Epithelial cell of esophagus (primary cell): ENCODE data around the gene OSBPL1A.

Experiments
- DNase-seq: peaks from one replicate; pipeline ENCODE4 v3.0.0; 2010; ENCODE audit warnings: low read depth
- H3K4me3 ChIP-seq: 2 replicates; pipeline ENCODE4 v1.5.1; 2011; ENCODE audit warnings: mild to moderate bottlenecking, low read length, control low read depth
- TF ChIP-seq, protein P1 (sequence below): IDR thresholded peaks from 2 replicates; pipeline ENCODE4 v1.5.1; 2011; ENCODE audit warnings: low read depth, mild to moderate bottlenecking, low read length, control low read depth, inconsistent platforms; ENCODE audit not compliant: insufficient read depth; ENCODE audit errors: missing control alignments

Gene OSBPL1A

DNA sequence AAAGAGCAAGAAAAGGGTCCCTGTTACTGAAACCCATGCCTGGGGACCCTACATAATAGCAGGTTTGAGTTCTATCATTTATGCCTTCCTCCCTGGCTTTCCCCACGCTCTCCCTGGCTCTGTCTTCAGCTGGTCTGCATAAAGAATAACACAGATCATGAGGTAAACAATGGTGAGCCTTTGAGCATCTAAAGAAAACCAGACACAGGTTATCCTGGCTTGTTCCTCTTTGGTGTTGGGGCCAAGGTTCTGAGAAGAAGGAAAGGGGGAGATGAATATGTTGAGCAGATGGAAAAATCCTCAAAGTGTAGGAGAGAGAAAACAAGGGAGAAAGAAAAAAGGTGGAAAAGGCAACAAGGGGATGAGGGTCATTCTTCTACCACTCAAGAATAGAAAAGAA, 131.5 kb downstream of the OSBPL1A start:
- DNase-seq = no peak

DNA sequence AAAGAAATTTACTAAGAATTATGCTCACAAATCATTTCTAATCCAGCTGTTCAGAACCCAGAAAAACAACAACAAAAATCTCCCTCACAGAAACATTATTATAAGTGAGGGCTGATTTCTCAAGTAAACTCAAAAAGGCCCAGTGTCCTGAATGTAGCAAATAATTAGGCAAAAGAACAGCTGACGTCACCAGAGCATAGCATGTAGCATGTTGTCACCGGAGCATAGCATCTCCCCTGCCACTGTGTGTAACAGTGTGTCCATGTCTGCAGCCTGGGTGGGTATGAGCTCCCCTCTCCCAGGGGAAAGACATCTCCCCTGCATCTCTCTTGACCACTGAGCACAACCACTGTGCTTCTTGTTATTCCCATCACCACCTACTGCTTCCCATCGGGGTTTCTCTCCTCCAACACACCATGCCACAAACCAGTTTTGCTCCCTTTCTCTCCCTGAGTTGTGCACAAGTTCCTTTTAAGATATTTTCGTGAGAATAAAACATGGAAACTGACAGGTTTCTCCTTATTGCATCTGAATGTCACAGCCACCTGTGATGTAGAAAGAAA, 132.0 kb downstream of the OSBPL1A start:
- TF ChIP-seq, protein P1, sequence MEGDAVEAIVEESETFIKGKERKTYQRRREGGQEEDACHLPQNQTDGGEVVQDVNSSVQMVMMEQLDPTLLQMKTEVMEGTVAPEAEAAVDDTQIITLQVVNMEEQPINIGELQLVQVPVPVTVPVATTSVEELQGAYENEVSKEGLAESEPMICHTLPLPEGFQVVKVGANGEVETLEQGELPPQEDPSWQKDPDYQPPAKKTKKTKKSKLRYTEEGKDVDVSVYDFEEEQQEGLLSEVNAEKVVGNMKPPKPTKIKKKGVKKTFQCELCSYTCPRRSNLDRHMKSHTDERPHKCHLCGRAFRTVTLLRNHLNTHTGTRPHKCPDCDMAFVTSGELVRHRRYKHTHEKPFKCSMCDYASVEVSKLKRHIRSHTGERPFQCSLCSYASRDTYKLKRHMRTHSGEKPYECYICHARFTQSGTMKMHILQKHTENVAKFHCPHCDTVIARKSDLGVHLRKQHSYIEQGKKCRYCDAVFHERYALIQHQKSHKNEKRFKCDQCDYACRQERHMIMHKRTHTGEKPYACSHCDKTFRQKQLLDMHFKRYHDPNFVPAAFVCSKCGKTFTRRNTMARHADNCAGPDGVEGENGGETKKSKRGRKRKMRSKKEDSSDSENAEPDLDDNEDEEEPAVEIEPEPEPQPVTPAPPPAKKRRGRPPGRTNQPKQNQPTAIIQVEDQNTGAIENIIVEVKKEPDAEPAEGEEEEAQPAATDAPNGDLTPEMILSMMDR = no peak
- no peak overlapping the region for H3K4me3 ChIP-seq
- no peak for DNase-seq

More for the DNA sequence above, 131.5 kb downstream of the OSBPL1A start:
- H3K4me3 ChIP-seq = no peak overlapping the region
- TF ChIP-seq, protein P1 = no peak

DNA sequence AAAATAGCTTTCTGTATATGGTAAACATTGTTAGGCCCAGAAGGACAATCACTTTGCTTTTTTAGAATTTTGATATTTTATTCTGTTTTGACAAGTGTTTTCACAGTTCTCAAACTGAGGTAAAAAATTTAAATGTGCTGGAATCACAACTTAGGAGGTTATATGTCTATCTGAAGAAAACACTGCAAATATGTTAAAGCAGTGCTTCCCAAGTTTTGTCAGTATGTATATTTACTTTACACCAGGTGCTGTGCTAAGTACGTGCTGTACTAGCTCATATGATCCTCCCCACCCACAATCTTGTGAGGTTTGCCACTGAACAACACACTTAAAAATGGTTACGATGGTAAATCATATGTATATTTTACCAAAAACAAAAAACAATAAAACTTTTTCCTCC, 134.6 kb downstream of the OSBPL1A start:
- DNase-seq = no peak
- TF ChIP-seq, protein P1 = no peak
- H3K4me3 ChIP-seq = no peak overlapping the region

DNA sequence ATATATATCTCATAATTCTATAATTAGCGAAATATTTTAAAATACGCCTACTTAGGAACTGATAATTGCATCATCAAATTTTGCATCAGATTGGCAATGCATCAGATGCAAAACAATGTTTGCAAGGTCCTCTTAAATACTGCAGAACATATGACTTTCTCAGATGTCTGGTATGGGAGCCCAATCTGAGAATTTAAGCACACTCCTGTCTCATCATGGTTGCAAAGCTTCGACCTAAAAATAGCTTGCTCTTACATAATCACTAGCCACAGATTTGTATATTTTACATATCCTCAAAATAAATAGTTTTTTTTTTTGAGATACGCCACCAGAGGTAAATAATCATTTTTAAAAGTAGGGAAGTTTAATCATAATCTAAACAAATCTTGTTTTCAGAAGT, 135.5 kb downstream of the OSBPL1A start:
- no peak overlapping the region for H3K4me3 ChIP-seq
- TF ChIP-seq, protein P1 = no peak
- no peak for DNase-seq

DNA sequence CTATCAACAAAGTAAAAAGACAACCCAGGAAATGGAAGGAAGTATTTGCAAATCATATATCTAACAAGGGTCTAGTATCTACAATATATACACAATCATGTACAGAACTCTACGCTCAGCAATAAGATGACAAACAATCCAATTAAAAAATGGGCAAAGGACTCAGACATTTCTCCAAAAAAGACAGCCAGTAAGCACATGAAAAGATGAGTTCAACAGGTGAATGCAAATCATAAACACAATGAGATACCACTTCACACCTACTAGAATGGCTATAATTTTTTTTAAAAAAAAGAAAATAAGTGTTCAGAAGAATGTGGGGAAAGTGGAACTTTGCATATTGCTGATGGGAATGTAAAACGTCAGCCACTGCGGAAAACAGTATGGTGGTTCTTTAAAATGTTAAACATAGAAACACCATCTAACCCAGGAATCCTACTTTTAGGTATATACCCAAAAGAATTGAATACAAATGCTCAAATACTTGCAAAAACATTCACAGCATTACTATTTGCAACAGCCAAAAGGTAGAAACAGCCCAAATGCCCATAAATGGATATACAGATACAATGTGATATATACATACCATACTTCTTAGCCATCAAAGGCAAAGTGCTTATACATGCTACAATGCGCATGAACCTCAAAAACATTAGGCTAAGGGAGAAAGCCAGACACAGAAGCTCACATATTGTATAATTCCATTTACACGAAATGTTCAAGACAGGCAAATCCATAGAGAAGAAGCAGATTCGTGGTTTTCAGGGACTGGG, 137.6 kb downstream of the OSBPL1A start:
- no peak overlapping the region for H3K4me3 ChIP-seq
- TF ChIP-seq, protein P1 = no peak
- DNase-seq = peak; percentile 21

DNA sequence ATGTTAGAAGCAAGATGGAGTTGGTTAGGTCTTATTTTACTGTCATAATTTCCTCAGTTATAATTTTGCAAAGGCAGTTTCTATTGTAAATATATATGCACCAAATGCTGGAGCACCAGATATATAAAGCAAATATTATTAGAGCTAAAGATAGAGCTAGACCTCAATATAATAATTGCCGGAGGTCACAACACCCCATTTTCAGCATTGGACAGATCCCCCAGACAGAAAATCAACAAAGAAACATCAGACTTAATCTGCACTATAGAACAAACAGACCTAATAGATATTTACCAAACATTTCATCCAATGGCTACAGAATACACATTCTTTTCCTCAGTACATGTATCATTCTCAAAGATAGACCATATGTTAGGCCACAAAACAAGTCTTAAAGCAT, 143.6 kb downstream of the OSBPL1A start:
- no peak for DNase-seq
- no peak overlapping the region for H3K4me3 ChIP-seq
- TF ChIP-seq, protein P1 = no peak

DNA sequence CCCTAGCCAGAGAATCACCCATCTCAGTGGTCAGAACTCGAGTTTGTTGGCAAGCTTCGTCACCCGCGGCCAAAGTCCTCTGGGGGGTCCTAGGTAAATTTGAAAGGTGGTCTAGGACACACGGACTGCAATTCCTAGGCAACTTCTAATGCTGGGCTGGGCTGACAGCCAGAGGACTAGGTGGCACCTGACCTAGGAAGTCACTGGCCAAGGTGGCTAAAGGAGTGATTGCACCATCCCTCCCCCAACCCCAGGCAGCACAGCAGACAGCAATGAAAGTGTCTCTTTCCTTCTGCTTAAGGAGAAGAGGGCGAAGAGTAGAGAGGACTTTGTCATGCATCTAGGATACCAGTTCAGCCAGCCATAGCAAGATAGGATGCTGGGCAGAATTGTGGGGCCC, 147.9 kb downstream of the OSBPL1A start:
- no peak overlapping the region for H3K4me3 ChIP-seq
- DNase-seq = no peak
- TF ChIP-seq, protein P1 = no peak
